Measurements from ENCODE around the gene FAM174B. TPM values are rescaled to one million over a fixed set of nuclear protein-coding genes. Genes with fewer than 3 reads are reported as not detected.

Gene FAM174B
- total RNA-seq, 1 experiment from 2014 or later = 0.30 TPM

DNA sequence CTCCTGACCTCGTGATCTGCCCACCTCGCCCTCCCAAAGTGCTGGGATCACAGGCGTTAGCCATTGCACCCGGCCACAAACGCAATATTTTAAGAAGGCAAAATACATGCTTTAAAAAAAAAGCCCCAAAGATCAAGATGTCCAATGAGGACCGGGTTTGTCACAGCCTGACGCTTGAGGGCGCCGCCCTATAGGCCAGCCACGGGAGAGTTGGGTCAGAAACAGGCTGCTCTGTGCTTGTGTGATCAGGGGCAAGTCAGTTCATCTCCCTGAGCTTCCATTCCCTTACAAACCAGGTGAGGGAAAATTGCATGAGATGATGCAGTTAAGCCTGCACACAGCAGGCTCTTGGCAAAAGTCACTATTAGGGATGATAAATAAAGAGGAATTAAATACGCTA is 23.9 kb downstream of the FAM174B start:
- Histone ChIP-seq H3K27me3 (ENCODE audit: insufficient read depth, low read length) (no peaks in the 10 kb centered on the region), H3K79me2 (ENCODE audit: insufficient read depth, low read length) (no peaks in the 10 kb centered on the region), H3K4me1 (ENCODE audit: control insufficient read depth in 1 of 2, insufficient read depth in 2 of 2, low read length in 2 of 2) (peaks cover 0 to under 1% of the 10 kb centered on the region in 2 experiments; a peak in 1 of 4 replicates), H3K36me3 (ENCODE audit: control insufficient read depth in 1 of 2, insufficient read depth in 2 of 2, low read length in 2 of 2) (no peaks in the 10 kb centered on the region), H3K9ac (ENCODE audit: low read length) (no peak overlapping the region), H3K27ac (ENCODE audit: low read depth, low read length) (no peak overlapping the region), H3K9me3 (ENCODE audit: control insufficient read depth in 1 of 2, insufficient read depth in 1 of 2, low read depth in 1 of 2, low read length in 2 of 2) (no peaks in the 10 kb centered on the region), H3K4me3 (replicated peaks in 1 of 2; ENCODE audit: low read depth in 1 of 2, low read length in 2 of 2) (no peak overlapping the region), H4K20me1 (ENCODE audit: insufficient read depth) (no peaks in the 10 kb centered on the region), H2AFZ (ENCODE audit: low read depth, low read length, poor library complexity, severe bottlenecking) (no peak overlapping the region), H3K4me2 (ENCODE audit: low read length) (no peak overlapping the region), H3K9me2 (ENCODE audit: insufficient read depth) (no peaks in the 10 kb centered on the region)
- CTCF ChIA-PET = no interaction called here
- RAD21 ChIA-PET (ENCODE audit: low non-redundant PET in 1 of 2, low total read pairs in 2 of 2, uncharacterized antibody in 2 of 2, unreplicated experiment in 2 of 2) = no interaction called here
- DNase-seq (ENCODE audit: low read depth, low spot score) (peak; percentile 6), ATAC-seq (peak; percentile 81)
- BruUV-seq (replicated peaks) = no TSS peak
- POLR2A ChIA-PET = no interaction called here
- TF ChIP-seq, protein P1, sequence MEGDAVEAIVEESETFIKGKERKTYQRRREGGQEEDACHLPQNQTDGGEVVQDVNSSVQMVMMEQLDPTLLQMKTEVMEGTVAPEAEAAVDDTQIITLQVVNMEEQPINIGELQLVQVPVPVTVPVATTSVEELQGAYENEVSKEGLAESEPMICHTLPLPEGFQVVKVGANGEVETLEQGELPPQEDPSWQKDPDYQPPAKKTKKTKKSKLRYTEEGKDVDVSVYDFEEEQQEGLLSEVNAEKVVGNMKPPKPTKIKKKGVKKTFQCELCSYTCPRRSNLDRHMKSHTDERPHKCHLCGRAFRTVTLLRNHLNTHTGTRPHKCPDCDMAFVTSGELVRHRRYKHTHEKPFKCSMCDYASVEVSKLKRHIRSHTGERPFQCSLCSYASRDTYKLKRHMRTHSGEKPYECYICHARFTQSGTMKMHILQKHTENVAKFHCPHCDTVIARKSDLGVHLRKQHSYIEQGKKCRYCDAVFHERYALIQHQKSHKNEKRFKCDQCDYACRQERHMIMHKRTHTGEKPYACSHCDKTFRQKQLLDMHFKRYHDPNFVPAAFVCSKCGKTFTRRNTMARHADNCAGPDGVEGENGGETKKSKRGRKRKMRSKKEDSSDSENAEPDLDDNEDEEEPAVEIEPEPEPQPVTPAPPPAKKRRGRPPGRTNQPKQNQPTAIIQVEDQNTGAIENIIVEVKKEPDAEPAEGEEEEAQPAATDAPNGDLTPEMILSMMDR (IDR thresholded peaks at IDR 0.05 in 2 of 3, conservative IDR thresholded peaks at IDR 0.05 in 1 of 3; ENCODE audit: borderline replicate concordance in 1 of 3, insufficient read depth in 1 of 3, low read depth in 2 of 3, low read length in 2 of 3) = peak in 2 of 3 experiments; percentile 41 to 46; a peak in 4 of 6 replicates
- TF ChIP-seq, protein P2, sequence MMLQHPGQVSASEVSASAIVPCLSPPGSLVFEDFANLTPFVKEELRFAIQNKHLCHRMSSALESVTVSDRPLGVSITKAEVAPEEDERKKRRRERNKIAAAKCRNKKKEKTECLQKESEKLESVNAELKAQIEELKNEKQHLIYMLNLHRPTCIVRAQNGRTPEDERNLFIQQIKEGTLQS (IDR thresholded peaks at IDR 0.05) = no peak
- intact Hi-C loops (cut with micrococcal nuclease) = no loop called here

DNA sequence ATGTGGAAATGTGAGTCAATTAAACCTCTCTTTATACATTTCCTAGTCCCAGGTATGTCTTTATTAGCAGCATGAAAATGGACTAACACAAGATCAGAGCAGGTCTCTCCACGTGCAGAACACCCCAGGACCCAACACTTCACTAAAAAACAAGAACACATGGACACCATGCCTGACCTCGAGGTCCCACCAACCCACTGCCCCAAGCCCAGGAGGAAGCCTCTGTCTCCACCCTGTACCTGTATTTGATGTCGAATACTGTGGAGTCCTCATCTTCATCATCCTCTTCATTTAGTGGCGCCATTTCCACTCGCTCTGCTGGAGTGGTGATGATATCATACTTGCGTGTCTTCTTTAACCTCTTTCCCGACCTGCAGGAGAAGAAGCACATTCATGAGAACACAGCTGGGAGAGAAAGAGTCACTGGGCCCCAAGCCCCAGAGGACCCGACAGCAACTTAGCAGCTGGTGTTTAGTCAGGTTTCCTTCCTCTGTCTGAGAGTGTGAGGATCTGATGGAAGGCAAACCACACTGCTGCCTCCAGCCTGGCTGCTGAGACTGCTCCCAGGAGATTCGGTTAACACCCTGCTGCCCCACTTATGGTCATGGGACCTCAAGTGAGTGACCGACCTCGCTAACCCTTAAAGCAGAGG is 25.5 kb downstream of the FAM174B start:
- CTCF ChIA-PET = no interaction called here
- H3K9ac ChIP-seq (ENCODE audit: low read length) = no peak overlapping the region
- no TSS peak for BruUV-seq (replicated peaks)

More for the DNA sequence above, 25.5 kb downstream of the FAM174B start:
- TF ChIP-seq CEBPB (IDR thresholded peaks at IDR 0.05; ENCODE audit: low read depth) = no peak
- TF ChIP-seq EGR1 (IDR thresholded peaks at IDR 0.05; ENCODE audit: low read depth) = no peak
- intact Hi-C loops (cut with micrococcal nuclease) = no loop called here
- no peaks in the 10 kb centered on the region for H3K9me3 ChIP-seq (ENCODE audit: control insufficient read depth in 1 of 2, insufficient read depth in 1 of 2, low read depth in 1 of 2, low read length in 2 of 2)
- ChIA-PET RAD21 (ENCODE audit: low non-redundant PET in 1 of 2, low total read pairs in 2 of 2, uncharacterized antibody in 2 of 2, unreplicated experiment in 2 of 2) (no interaction called here), POLR2A (no interaction called here)
- ATAC-seq = no peak
- H3K79me2 ChIP-seq (ENCODE audit: insufficient read depth, low read length) = no peaks in the 10 kb centered on the region
- no peaks in the 10 kb centered on the region for H3K4me1 ChIP-seq (ENCODE audit: control insufficient read depth in 1 of 2, insufficient read depth in 2 of 2, low read length in 2 of 2)
- no peak overlapping the region for H3K4me2 ChIP-seq (ENCODE audit: low read length)
- no peak for DNase-seq (ENCODE audit: low read depth, low spot score)
- H3K4me3 ChIP-seq (replicated peaks in 1 of 2; ENCODE audit: low read depth in 1 of 2, low read length in 2 of 2) = no peak overlapping the region
- H3K27ac ChIP-seq (ENCODE audit: low read depth, low read length) = no peak overlapping the region
- H4K20me1 ChIP-seq (ENCODE audit: insufficient read depth) = no peaks in the 10 kb centered on the region
- no peaks in the 10 kb centered on the region for H3K36me3 ChIP-seq (ENCODE audit: control insufficient read depth in 1 of 2, insufficient read depth in 2 of 2, low read length in 2 of 2)
- no peak overlapping the region for H2AFZ ChIP-seq (ENCODE audit: low read depth, low read length, poor library complexity, severe bottlenecking)
- H3K9me2 ChIP-seq (ENCODE audit: insufficient read depth) = no peaks in the 10 kb centered on the region
- no peaks in the 10 kb centered on the region for H3K27me3 ChIP-seq (ENCODE audit: insufficient read depth, low read length)

All from HCT116 (cell line).